GM12891 (cell line): ENCODE data around the gene FAM241B.

ENCODE experiments used
- PAX5 ChIP-seq: IDR thresholded peaks from 2 replicates; pipeline ENCODE4 v1.6.1; 2011; ENCODE audit warnings: low read length, moderate library complexity, mild to moderate bottlenecking; ENCODE audit not compliant: insufficient read depth, severe bottlenecking
- POLR2A ChIP-seq: IDR thresholded peaks from 2 replicates; pipeline ENCODE4 v1.6.1; 2011; ENCODE audit warnings: low read depth, low read length, control low read depth
- POLR2AphosphoS5 ChIP-seq: IDR thresholded peaks from 2 replicates; pipeline ENCODE4 v1.6.1; 2011; ENCODE audit warnings: low read depth, low read length, control low read depth
- SPI1 ChIP-seq: IDR thresholded peaks from 2 replicates; pipeline ENCODE4 v1.6.1; 2011; ENCODE audit warnings: low read depth, low read length, control low read depth
- TAF1 ChIP-seq: IDR thresholded peaks from 2 replicates; pipeline ENCODE4 v1.6.1; 2011; ENCODE audit warnings: low read depth, low read length, control low read depth

DNA sequence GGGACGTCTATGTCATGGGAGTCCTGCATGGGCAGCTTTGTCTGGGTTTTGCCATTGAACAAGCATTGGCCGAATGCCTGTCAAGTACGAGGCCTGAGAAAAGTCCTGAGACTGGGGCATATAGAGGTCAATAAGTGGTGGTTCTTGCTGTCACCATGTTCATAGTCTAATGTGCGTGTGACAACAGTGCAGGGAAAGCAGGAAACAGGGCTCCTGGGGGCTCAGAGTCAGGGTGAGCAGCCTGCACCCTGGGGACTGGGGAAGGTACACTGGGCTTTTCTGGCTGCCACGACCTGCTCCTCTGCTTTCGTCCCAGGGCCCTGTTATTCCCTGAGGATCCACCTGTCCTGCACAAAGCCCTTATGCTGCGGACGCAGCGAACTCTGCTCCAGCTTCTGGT, 21.3 kb downstream of the FAM241B start:
- TF ChIP-seq POLR2A: no peak
- no peak for TF ChIP-seq SPI1
- TF ChIP-seq POLR2AphosphoS5: no peak
- no peak for TF ChIP-seq TAF1
- no peak for TF ChIP-seq PAX5
